NCI-H510A treated with DMSO at 0.1 percent for 48 hours (cell line): ENCODE measurements around the gene CATSPER4.
A peak's percentile ranks its signal among the peaks of the same experiment; 100 is the strongest.

Experiments
- DNase-seq: peaks from one replicate; lab custom pipeline; 2025; lab: John Stamatoyannopoulos, UW

Gene CATSPER4

DNA sequence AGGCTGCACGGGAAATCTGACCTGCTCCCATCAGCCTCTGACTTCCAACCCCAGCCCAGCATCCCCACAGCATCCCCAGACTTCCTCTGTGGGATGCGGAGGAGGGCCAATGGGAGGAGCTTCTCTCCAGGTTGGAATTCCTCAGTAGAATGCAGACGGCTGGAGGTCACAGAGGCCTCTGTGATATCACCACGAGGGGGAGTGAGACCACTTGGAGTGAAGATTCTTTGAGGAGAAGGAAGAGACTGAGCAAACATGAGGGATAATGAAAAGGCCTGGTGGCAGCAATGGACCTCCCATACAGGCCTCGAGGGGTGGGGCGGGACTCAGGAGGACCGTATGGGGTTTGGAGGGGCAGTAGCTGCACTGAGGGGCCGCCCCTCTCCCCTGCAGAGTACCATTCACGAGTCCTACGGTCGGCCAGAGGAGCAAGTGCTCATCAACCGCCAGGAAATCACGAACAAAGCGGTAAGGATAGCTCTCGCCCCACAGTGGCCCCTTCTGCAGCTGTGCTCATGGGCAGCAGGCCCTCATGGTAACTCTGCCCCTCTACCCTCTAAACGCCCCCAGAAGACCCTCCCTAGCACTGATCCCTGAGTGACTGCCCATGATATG is at the start of gene CATSPER4:
TSS of gene CATSPER4 (plus strand) at position 230 of the 615 bp plus-strand sequence. CDS start at position 256, 26 bp downstream.
- DNase-seq: no peak

- DNase-seq: no peak
Measured at GRCh38 chr1:26142159-26142558, 48.2 kb upstream of the CATSPER4 start.

- DNase-seq: peak; percentile 95
Measured at GRCh38 chr1:26145041-26145959, 45.1 kb upstream of the CATSPER4 start.

GRCh38 chr1:26145960-26146294 is 44.5 kb upstream of the CATSPER4 start:
- DNase-seq: no peak

DNA sequence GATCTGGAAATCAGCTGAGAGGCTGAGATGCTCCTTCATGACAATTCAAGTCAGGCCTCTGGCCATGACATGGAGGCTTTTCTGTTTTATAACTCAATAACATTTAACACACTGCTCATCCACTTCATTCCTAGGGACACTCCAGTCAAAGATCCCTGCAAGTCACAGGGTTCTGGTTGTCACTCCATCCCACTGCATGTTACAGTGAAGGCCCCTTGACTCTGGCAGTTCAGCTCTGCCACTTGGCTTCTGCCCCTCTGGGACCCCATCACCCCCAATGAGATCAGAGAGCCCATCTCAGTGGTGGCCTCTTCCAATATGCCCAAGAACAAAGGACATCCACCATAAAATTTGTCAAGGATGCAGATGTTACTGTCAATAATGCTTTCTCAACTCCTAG is 41.5 kb upstream of the CATSPER4 start:
- no peak for DNase-seq

DNA sequence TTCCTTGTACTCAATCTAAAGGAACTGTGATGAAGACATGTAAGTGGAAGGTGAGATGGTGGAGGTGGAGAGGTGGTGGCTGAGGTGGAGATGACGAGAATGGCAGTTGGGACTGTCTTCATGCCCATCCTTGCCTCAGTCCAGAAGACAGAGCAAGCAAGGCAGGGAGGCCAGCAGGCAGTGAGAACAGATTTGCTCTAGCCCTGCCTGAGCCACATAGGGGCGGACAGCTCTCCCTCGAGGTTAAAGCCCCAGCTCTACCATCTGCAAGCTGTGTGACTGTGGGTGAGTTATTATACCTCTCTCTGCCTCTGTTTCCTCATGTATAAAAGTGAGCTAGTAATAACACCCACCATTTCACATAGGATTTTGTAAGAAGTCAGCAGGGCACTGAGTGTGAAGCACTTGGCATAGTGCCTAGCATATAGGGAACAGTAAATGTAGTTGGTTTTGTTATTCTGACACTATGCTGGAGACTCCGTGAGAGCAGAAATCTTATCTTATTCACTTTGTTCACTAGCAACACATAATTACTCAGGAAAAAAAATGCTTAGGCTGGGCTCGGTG is 36.4 kb upstream of the CATSPER4 start:
- no peak for DNase-seq

GRCh38 chr1:26154750-26155149 is 35.7 kb upstream of the CATSPER4 start:
- DNase-seq: no peak

DNA sequence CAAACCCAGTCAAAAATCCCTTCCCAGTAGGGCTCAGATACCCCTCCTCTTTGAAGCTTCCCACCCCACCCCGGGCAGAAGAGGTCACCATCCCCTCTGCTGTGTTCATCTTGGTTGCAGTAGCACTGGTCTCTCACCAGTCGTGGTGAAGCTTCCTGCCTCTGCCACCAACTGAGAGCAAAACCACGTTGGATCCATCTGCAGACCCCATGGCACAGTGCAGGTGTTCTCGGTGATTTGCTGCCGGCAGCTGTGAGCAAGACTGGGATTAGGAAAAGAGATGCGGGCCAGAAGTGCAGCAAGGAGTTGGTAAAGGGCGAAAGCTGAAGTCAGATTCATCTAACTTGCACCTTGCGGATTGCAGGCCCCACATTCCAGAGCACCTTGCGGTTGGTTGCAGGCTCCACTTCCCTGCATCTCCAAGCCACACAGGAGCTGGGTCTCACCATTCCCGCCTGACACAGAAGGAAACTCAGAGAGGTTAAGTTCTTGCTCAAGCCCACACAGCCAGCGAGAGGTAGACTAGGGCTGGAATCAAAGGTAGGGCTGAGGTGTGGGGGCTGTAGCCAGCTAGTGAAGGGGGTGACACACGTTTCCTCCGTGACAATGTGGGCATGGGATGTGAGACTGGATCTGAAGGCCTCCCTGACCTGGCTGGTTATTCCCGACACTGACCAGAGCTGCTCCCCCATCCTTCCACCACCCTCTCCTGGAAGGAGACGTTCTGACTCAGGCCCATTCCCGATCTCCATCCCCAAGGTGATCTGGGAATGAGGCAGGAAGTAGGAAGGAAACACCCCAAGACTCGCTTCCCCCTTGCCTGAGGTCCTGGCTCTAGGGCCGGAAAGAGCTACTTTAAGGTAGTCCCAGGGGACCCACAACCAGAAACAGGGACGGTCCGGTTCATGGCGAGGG is 34.8 kb upstream of the CATSPER4 start:
- no peak for DNase-seq

DNA sequence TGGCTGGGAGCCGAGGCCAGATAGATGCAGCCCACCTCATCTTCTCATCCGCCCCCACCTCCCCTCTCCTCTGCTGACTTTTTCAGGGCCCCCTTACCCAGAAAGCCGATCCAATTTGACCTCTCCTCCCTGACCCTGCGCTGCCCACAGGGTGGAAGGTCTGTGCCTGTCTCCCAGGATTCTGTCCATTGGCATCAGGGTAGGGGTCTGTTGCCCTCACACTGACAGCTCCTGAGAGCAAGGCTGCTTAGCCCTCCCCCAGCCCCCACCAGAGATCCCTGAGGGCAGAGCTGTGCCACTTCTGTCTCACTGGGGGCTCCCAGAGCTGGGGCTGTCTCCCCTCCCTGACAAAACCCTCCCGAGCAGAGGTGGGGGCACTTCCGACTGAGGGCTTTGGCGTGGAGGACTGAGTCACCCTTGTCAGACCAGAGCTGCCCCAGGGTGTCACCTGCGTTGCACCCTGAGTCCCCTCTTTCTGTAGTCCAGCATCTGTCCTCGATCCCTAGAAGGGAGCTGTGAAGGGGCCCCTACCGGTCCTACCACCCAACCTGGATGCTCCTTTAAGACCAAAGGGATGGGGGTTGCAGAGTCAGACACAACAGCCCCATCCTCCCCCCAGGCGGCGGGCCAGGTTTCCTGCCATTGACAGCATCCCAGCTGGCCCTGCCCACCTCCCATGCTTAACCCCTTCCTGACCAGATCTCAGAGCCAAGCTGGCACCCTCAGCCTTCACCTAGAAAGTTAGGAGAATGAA is 33.9 kb upstream of the CATSPER4 start:
- DNase-seq: peak; percentile 27

DNA sequence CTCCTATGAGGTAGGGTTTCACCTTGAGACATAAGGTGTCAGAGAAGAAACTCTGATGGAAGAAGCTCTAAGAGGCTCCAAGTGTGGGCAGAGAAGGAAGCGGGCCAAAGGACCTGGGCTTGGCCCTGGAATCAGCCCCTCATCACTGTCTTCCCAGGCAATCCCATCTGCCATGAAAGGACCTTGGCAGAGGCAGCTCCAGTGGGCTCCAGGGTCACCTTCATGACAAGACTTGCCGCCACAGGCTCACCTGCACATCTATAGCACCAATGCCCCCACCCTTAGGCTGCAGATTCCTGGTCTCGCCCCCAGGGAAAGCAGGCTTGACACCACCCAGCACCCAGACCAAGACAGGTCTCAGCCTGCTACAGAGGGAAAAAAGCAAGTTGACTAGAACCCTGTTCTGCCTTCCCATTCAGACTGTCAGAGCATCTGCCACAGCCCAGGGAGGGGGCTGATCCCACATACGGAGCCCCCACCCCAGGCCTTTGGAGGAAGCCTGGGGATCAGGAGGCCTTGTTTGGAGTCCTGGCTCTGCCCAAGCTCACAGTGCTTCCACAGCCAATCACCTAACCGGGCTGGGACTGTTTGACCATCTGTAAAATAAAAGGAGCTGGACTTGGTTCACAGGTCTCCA is 32.0 kb upstream of the CATSPER4 start:
- DNase-seq: no peak

DNA sequence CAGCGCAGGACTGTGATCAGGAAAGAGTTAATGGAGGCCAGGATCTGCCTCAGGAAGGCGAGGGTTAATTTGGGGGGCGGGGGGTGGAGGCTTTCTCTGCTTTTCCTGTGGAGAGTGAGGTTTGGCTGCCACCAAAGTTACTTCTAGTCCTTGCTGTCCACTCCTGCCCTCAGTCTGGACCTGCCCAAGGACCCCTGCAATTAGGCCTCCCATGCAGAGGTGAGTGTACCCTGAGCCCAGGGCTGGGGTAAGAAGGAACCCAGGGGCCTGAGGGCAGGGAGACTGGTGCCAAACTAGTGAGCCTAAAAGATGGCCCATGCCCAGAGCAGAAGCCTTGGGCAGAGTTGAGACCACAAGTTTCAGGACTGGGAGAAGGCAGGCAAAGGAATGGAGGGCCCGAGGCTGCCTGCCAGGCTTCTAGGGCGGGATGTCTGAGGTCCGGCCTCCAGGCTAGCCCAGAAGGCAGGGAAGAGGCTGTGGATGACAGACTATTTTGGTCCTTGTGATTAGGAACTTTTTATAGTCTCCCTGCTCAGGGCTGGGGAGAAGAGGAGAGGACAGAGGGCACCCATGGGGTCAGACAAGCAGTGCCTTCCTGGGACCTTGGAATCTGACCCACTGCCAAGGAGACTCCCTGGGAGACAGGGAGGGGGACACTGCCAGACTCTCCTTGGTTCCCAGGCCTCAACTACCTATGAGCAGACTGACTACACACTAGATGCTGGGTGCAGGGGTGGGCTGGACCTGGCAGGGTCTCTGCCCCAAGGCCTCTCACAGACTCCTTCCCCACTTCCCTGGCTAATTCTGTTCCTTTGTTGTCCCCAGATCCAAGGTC is 31.3 kb upstream of the CATSPER4 start, which contains the start of gene FAM110D:
TSS of gene FAM110D (plus strand) at position 172 of the 835 bp plus-strand sequence. CDS start 2,213 bp downstream, outside the sequence.
- no peak for DNase-seq

DNA sequence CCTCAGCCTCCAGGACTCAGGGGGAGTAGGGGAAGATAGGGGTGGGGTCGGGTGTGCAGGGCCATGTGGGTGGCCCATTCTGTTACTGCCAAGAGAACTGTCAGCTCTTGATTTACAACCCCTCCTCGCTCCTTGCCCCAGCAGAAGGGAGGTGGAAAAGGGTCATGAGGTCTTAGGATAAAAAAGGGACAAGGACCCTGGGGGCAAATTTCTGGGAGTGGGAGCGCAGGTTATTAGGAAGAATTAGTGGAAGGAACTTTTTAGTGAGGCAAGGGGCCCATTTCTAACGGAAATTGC is 30.7 kb upstream of the CATSPER4 start:
- no peak for DNase-seq

- DNase-seq: no peak
Measured at GRCh38 chr1:26160527-26161414, 29.6 kb upstream of the CATSPER4 start.

GRCh38 chr1:26161415-26162219 is 28.8 kb upstream of the CATSPER4 start:
- peak; percentile 26 for DNase-seq

DNA sequence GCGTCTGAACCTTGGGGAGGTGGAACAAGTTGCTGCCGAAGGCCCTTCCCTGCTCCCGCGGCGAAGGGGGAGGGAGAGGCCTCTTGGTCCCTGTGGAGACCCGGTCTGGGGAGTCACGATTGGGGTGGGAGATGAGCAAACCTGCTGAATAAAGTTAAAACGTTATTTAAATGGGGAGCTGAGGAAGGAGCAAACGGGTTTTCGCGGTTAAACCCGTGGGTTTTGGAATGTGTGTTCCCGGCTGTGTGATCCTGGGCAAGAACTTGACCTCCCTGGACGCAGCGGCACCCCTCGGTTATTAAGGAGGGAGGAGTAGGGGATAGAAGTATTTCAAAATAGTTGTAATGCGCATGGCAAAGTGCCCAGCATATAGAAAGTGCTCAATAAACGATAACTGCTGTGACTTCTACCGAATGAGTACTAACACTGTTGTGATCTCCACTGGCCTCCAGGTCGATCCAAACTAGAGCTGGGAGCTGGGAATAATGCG is 28.1 kb upstream of the CATSPER4 start:
- no peak for DNase-seq

GRCh38 chr1:26163684-26164035 is 26.7 kb upstream of the CATSPER4 start:
- no peak for DNase-seq

DNA sequence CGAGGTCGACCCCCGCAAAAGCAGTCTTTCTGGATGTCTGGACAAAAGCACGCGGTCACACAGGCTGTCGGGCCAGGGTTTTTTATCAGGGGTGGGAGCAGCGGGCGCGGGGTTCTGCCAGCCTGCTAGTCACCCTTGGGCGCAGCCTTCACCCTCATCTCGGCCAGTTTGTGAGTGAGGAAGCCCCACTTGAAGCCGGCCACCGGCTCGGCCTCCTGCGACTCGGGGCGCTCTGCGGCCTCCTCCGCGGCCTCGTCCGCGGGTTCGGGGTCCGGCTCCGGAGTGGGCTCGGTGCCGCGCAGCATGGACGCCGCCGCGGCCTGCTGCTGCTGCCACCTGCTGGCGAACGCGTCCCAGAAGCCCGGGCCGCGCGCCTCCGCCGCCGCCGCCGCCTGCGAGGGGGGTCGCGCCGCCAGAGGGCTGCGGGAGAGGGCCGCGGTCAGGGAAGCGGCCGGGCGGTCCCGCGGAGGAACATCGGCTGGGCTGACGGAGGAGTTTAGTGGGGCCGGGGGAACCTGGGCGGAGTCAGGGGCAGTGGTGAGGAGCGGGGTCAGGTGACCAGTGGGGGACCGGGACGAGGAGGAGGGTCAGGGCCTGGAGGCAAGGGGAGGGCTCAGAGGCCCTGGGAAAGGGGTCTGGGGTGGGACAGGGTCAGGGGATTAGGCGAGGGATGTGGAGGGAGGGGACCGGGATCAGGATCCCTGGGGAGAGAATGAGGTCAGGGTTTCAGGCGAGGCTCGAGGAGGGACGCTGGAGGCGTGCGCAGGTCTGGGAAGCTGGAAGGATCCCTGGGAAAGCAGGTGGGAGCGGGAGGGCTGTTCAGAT is 26.2 kb upstream of the CATSPER4 start:
- DNase-seq: no peak
